DND-41 (cell line): ENCODE measurements around the gene TBCE.

Source experiments
- EZH2 ChIP-seq: IDR thresholded peaks from 3 replicates; pipeline ENCODE4 v1.6.1; 2012; ENCODE audit warnings: borderline replicate concordance, low read depth, mild to moderate bottlenecking, moderate library complexity, low read length, inconsistent platforms; ENCODE audit not compliant: severe bottlenecking
- TF ChIP-seq, protein P1 (sequence below): IDR thresholded peaks from 2 replicates; pipeline ENCODE4 v1.5.1; 2012; ENCODE audit warnings: borderline replicate concordance, low read length, moderate library complexity, mild to moderate bottlenecking; ENCODE audit not compliant: poor library complexity, severe bottlenecking; ENCODE audit errors: extremely low read depth

DNA sequence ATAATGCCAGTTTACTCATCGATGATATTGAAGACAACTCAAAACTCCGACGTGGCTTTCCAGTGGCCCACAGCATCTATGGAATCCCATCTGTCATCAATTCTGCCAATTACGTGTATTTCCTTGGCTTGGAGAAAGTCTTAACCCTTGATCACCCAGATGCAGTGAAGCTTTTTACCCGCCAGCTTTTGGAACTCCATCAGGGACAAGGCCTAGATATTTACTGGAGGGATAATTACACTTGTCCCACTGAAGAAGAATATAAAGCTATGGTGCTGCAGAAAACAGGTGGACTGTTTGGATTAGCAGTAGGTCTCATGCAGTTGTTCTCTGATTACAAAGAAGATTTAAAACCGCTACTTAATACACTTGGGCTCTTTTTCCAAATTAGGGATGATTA is 25.2 kb upstream of the TBCE start:
- TF ChIP-seq, protein P1, sequence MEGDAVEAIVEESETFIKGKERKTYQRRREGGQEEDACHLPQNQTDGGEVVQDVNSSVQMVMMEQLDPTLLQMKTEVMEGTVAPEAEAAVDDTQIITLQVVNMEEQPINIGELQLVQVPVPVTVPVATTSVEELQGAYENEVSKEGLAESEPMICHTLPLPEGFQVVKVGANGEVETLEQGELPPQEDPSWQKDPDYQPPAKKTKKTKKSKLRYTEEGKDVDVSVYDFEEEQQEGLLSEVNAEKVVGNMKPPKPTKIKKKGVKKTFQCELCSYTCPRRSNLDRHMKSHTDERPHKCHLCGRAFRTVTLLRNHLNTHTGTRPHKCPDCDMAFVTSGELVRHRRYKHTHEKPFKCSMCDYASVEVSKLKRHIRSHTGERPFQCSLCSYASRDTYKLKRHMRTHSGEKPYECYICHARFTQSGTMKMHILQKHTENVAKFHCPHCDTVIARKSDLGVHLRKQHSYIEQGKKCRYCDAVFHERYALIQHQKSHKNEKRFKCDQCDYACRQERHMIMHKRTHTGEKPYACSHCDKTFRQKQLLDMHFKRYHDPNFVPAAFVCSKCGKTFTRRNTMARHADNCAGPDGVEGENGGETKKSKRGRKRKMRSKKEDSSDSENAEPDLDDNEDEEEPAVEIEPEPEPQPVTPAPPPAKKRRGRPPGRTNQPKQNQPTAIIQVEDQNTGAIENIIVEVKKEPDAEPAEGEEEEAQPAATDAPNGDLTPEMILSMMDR: no peak
- TF ChIP-seq EZH2: no peak
